ENCODE results near the gene RABGAP1L.

The RABGAP1L gene

GRCh38 chr1:174720618-174721017 lies 561.3 kb downstream of the RABGAP1L start:
- no peak for DNase-seq
- Mint-ChIP-seq H3K9me3 (peaks cover 4% of the 10 kb centered on the region), H3K27ac (no peak overlapping the region), H3K36me3 (ENCODE audit: low read depth) (no peaks in the 10 kb centered on the region), H3K27me3 (ENCODE audit: low read depth, poor library complexity) (no peaks in the 10 kb centered on the region), H3K4me1 (no peaks in the 10 kb centered on the region), H3K4me3 (no peak overlapping the region)
- no peak for TF ChIP-seq CTCF (IDR thresholded peaks at IDR 0.05)

GRCh38 chr1:174721246-174721645 lies 561.9 kb downstream of the RABGAP1L start:
- Mint-ChIP-seq H3K27me3 (ENCODE audit: low read depth, poor library complexity) (no peaks in the 10 kb centered on the region), H3K4me3 (no peak overlapping the region), H3K27ac (no peak overlapping the region), H3K36me3 (ENCODE audit: low read depth) (no peaks in the 10 kb centered on the region), H3K4me1 (no peaks in the 10 kb centered on the region), H3K9me3 (peaks cover 4% of the 10 kb centered on the region)
- DNase-seq = no peak
- TF ChIP-seq CTCF (IDR thresholded peaks at IDR 0.05) = no peak

GRCh38 chr1:174723816-174724215 lies 564.5 kb downstream of the RABGAP1L start:
- Mint-ChIP-seq H3K36me3 (ENCODE audit: low read depth) (no peaks in the 10 kb centered on the region), H3K27ac (no peak overlapping the region), H3K4me3 (no peak overlapping the region), H3K27me3 (ENCODE audit: low read depth, poor library complexity) (no peaks in the 10 kb centered on the region), H3K4me1 (no peaks in the 10 kb centered on the region), H3K9me3 (peaks cover 4% of the 10 kb centered on the region)
- no peak for DNase-seq
- TF ChIP-seq CTCF (IDR thresholded peaks at IDR 0.05) = no peak

GRCh38 chr1:174724219-174724618 lies 564.9 kb downstream of the RABGAP1L start:
- Mint-ChIP-seq H3K4me3 (no peak overlapping the region), H3K4me1 (no peaks in the 10 kb centered on the region), H3K27me3 (ENCODE audit: low read depth, poor library complexity) (no peaks in the 10 kb centered on the region), H3K9me3 (peaks cover 3% of the 10 kb centered on the region), H3K36me3 (ENCODE audit: low read depth) (no peaks in the 10 kb centered on the region), H3K27ac (no peak overlapping the region)
- no peak for TF ChIP-seq CTCF (IDR thresholded peaks at IDR 0.05)
- DNase-seq = no peak

- peak; percentile 64 for TF ChIP-seq CTCF (IDR thresholded peaks at IDR 0.05)
- DNase-seq = no peak
- Mint-ChIP-seq H3K27ac (no peak overlapping the region), H3K36me3 (ENCODE audit: low read depth) (no peaks in the 10 kb centered on the region), H3K27me3 (ENCODE audit: low read depth, poor library complexity) (no peaks in the 10 kb centered on the region), H3K9me3 (no peaks in the 10 kb centered on the region), H3K4me3 (no peak overlapping the region), H3K4me1 (no peaks in the 10 kb centered on the region)
Measured at GRCh38 chr1:174726167-174726879, 567.0 kb downstream of the RABGAP1L start.
